Measurements from ENCODE around the gene RRP7A. TPM values are rescaled to one million over a fixed set of nuclear protein-coding genes. Genes with fewer than 3 reads are reported as not detected.
A peak's percentile ranks its signal among the peaks of the same experiment; 100 is the strongest.
"Not testable (repeated sequence)": the region's sequence is repeated elsewhere in the genome, so short reads cannot be mapped to it uniquely, and the experiment has no call there.

RRP7A gene
- total RNA-seq, 4 donors from 2014 or later: 9.7 to 38.6 (median 28.6) TPM

DNA sequence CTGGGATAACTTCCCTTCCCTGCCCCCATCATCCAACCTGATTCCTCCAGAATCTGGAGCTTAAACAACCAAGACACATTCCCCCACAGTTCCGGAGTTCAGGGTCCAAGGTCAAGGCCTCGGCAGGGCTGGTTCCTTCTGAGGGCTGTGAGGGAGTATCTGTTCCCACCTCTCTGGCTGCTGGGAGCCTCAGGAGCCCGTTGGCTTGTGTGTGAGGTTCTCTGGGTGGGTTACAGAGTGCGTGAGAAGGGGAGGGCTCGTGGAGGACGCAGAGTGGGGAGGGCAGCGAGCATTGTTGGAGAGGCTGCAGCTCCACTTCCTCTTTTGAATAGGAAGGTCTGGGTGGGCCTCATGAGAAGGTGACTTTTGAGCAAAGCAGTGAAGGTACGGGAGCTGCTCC lies 42.7 kb upstream of the RRP7A start:
- H3K27me3 ChIP-seq: no peaks in the 10 kb centered on the region
- H3K27ac ChIP-seq: no peak overlapping the region
- TF ChIP-seq POLR2A (IDR thresholded peaks at IDR 0.05): no peak
- TF ChIP-seq, protein P1, sequence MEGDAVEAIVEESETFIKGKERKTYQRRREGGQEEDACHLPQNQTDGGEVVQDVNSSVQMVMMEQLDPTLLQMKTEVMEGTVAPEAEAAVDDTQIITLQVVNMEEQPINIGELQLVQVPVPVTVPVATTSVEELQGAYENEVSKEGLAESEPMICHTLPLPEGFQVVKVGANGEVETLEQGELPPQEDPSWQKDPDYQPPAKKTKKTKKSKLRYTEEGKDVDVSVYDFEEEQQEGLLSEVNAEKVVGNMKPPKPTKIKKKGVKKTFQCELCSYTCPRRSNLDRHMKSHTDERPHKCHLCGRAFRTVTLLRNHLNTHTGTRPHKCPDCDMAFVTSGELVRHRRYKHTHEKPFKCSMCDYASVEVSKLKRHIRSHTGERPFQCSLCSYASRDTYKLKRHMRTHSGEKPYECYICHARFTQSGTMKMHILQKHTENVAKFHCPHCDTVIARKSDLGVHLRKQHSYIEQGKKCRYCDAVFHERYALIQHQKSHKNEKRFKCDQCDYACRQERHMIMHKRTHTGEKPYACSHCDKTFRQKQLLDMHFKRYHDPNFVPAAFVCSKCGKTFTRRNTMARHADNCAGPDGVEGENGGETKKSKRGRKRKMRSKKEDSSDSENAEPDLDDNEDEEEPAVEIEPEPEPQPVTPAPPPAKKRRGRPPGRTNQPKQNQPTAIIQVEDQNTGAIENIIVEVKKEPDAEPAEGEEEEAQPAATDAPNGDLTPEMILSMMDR (IDR thresholded peaks at IDR 0.05): no peak
- H3K36me3 ChIP-seq: no peaks in the 10 kb centered on the region
- H3K4me1 ChIP-seq: no peaks in the 10 kb centered on the region
- no peak for DNase-seq
- H3K9me3 ChIP-seq: no peaks in the 10 kb centered on the region
- H3K4me3 ChIP-seq: no peak overlapping the region
- intact Hi-C loops (cut with DNase I; ENCODE audit: low total_unique reads): no loop called here

DNA sequence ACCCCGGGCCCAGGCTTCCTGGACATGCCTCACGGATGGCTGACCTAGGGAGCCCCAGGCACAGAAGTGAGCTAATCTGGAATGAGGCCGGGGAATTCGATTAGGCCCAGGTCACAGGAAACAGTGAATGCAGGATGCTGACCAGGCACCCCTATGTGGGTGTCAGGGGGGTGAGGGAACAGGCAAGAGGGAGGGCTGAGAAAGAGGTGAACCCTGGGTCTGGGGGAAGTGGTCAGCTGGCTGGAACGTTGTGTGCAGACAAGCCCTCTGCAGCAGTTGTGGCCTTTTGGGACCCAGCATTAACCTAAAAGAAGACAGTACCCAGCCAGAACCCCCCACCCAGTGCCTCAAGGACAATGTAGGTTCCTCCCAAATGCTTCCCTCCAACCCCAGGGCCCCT lies 42.3 kb upstream of the RRP7A start:
- no peak for DNase-seq
- H3K27me3 ChIP-seq: no peaks in the 10 kb centered on the region
- H3K27ac ChIP-seq: no peak overlapping the region
- intact Hi-C loops (cut with DNase I; ENCODE audit: low total_unique reads): no loop called here
- no peaks in the 10 kb centered on the region for H3K36me3 ChIP-seq
- no peak overlapping the region for H3K4me3 ChIP-seq
- H3K9me3 ChIP-seq: no peaks in the 10 kb centered on the region
- no peak for TF ChIP-seq POLR2A (IDR thresholded peaks at IDR 0.05)
- TF ChIP-seq, protein P1 (IDR thresholded peaks at IDR 0.05): no peak
- H3K4me1 ChIP-seq: no peaks in the 10 kb centered on the region

DNA sequence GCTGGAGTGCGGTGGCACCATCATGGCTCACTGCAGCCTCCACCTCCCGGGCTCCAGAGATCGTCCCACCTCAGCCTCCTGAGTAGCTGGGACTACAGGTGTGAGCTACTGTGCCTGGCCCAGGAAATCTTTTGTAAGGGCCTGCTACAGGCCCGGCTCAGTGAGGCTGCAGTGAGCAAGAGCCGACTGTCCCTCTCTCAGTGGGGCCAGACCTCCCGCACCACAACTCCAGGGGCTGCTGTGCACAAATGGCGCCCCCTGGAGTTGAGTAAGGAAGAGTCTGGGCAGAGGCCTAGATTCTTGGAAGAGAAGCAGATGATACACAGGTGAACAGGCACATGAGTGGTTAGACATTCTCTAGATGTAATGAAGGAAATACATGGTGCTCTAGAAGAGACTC lies 41.2 kb upstream of the RRP7A start:
- intact Hi-C loops (cut with DNase I; ENCODE audit: low total_unique reads): no loop called here
- no peaks in the 10 kb centered on the region for H3K9me3 ChIP-seq
- H3K4me3 ChIP-seq: no peak overlapping the region
- H3K27ac ChIP-seq: no peak overlapping the region
- DNase-seq: no peak
- no peaks in the 10 kb centered on the region for H3K27me3 ChIP-seq
- H3K36me3 ChIP-seq: no peaks in the 10 kb centered on the region
- H3K4me1 ChIP-seq: no peaks in the 10 kb centered on the region
- TF ChIP-seq POLR2A (IDR thresholded peaks at IDR 0.05): no peak
- TF ChIP-seq, protein P1 (IDR thresholded peaks at IDR 0.05): peak in 3 of 4 experiments; percentile 28 to 37 (median 29)

DNA sequence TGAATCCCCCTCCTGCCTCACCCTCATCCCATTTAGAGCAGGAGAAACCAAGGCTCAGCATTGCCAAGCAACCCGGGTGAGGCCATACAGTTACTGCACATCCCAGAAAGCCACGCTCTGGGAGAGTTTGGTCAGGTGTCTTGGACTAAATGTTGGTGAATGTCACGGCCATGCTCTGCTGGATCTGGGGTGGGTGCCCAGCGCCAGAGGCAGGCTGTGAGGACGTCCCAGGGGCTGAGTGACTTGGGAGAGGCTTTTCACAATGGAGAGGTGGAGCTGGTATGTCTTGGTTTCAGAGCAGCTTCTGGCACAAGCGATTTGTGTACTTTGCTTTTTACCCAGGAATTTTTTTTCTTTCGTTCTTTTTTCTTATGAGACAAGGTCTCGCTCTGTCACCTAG lies 40.8 kb upstream of the RRP7A start:
- Histone ChIP-seq H3K27me3 (no peaks in the 10 kb centered on the region), H3K27ac (no peak overlapping the region), H3K4me3 (no peak overlapping the region), H3K36me3 (no peaks in the 10 kb centered on the region), H3K9me3 (no peaks in the 10 kb centered on the region), H3K4me1 (no peaks in the 10 kb centered on the region)
- TF ChIP-seq, protein P1 (IDR thresholded peaks at IDR 0.05): no peak
- TF ChIP-seq POLR2A (IDR thresholded peaks at IDR 0.05): no peak
- no peak for DNase-seq
- intact Hi-C loops (cut with DNase I; ENCODE audit: low total_unique reads): no loop called here

DNA sequence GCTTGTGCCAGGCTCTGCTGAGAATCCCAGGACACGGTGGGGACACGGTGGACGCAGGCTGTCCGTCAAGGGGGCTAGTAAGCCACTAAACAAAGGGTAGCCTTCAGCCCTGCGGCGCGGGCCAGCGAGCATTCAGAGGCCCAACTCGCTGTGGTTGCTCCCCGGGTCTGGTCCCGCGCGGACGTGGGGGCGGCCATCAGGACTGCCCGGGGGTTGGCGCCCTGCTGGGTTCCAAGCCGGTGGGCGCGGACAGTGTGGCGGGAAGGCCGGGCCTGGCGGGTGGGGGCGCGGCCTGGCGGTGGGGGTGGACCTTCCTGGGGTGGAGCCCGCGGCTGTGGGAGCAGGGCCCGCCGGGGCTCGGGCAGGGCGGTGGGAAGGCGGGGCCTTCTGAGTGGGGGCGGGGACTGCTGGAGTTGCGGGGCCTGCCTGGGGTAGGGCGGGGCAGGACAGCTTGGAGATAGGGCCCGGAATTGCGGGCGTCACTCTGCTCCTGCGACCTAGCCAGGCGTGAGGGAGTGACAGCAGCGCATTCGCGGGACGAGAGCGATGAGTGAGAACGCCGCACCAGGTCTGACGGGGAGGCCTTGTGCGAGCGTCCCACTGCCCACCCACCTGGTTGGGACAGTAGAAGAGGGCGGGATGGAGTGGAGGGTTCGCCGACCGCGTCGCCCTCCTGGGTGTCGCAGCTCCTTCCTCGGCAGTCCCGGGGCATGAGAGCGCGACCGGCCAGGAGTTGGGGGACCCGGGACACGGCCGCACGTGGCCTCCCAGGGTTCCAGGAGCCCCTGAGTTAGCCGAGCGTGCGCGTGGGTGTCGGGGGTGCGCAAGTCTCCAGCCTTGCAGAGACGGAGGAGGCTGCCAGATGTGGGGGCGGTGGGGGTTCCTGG lies 34.1 kb upstream of the RRP7A start, which contains the start of gene SERHL2:
SERHL2 (plus strand) TSS at position 482 of the 887 bp plus-strand sequence; CDS start at position 547, 65 bp downstream.
- peak; percentile 25 to 50 for TF ChIP-seq POLR2A (IDR thresholded peaks at IDR 0.05)
- TF ChIP-seq, protein P1 (IDR thresholded peaks at IDR 0.05): no peak

DNA sequence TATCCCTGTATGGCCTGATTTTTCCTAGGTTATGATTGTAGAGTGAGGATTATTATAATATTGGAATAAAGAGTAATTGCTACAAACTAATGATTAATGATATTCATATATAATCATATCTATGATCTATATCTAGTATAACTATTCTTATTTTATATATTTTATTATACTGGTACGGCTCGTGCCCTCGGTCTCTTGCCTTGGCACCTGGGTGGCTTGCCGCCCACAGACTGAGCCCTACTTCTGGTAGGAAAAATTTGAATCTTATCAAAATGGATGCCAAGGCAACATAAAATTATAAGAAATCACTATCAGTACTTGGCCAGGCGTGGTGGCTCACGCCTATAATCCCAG lies 32.7 kb upstream of the RRP7A start:
- H3K27ac ChIP-seq; H3K9me3 ChIP-seq; H3K36me3 ChIP-seq; H3K27me3 ChIP-seq; intact Hi-C loops (cut with DNase I; ENCODE audit: low total_unique reads); H3K4me3 ChIP-seq; DNase-seq; H3K4me1 ChIP-seq: not testable (repeated sequence)

More for the DNA sequence above, 34.1 kb upstream of the RRP7A start, which contains the start of gene SERHL2:
- Histone ChIP-seq H3K27ac (peak within 1 kb of the TSS; percentile 63 to 77), H3K9me3 (no peaks in the 10 kb centered on the region), H3K4me1 (peaks cover 0 to 3% of the 10 kb centered on the region in 2 donors), H3K27me3 (no peaks in the 10 kb centered on the region), H3K4me3 (peak within 1 kb of the TSS; percentile 54 to 69), H3K36me3 (no peaks in the 10 kb centered on the region)
- peak; percentile 90 to 93 for DNase-seq
- intact Hi-C loops (cut with DNase I; ENCODE audit: low total_unique reads): no loop called here

Measured in uterus (tissue), 4 donors.